Fibroblast of mammary gland (primary cell): ENCODE results near the gene CTSF.
"Not testable (repeated sequence)": the region's sequence is repeated elsewhere in the genome, so short reads cannot be mapped to it uniquely, and the experiment has no call there.

Experiments
- DNase-seq: peaks from one replicate; pipeline ENCODE4 v3.0.0-alpha.2; 2010; ENCODE audit warnings: low read depth
- H3K4me3 ChIP-seq: 2 replicates; pipeline ENCODE4 v1.5.1; 2011; ENCODE audit warnings: low read depth, mild to moderate bottlenecking, low read length, moderate library complexity; ENCODE audit not compliant: control insufficient read depth
- CTCF ChIP-seq: conservative IDR thresholded peaks from 2 replicates; pipeline ENCODE4 v1.5.1; 2011; ENCODE audit warnings: low read depth, low read length, inconsistent platforms; ENCODE audit not compliant: control insufficient read depth, insufficient read depth

CTSF gene

GRCh38 chr11:66595245-66595904, 27.0 kb upstream of the CTSF start:
- no peak for DNase-seq
- no peak overlapping the region for H3K4me3 ChIP-seq
- TF ChIP-seq CTCF, result no peak

GRCh38 chr11:66593650-66594049, 25.2 kb upstream of the CTSF start:
- no peak for DNase-seq
- H3K4me3 ChIP-seq, result peak overlapping the region; percentile 72
- TF ChIP-seq CTCF, result no peak

- no peak for DNase-seq
- TF ChIP-seq CTCF, result no peak
- H3K4me3 ChIP-seq, result peak overlapping the region; percentile 72
Measured at GRCh38 chr11:66593303-66593635, 24.9 kb upstream of the CTSF start.

- H3K4me3 ChIP-seq, result peak within 1 kb of the TSS; percentile 72
Measured at GRCh38 chr11:66592457-66593302, 24.3 kb upstream of the CTSF start, which contains the start of the genes CCDC87 and CCS. TSS of gene CCDC87 (minus strand) at chr11:66593063. CDS start at chr11:66593015, 48 bp downstream. TSS of gene CCS (plus strand) at chr11:66593185. CDS start at chr11:66593262, 77 bp downstream.

GRCh38 chr11:66591175-66591574, 22.8 kb upstream of the CTSF start:
- no peak overlapping the region for H3K4me3 ChIP-seq
- no peak for TF ChIP-seq CTCF

More at GRCh38 chr11:66592457-66593302, 24.3 kb upstream of the CTSF start, which contains the start of the genes CCDC87 and CCS:
- peak; percentile 92 for DNase-seq
- peak; percentile 57 for TF ChIP-seq CTCF

GRCh38 chr11:66589996-66590675, 21.7 kb upstream of the CTSF start:
- no peak for DNase-seq
- TF ChIP-seq CTCF, result no peak
- no peak overlapping the region for H3K4me3 ChIP-seq

More at GRCh38 chr11:66591175-66591574, 22.8 kb upstream of the CTSF start:
- DNase-seq, result no peak

- not testable (repeated sequence) for DNase-seq
Measured at GRCh38 chr11:66589315-66589714, 20.9 kb upstream of the CTSF start.

More at GRCh38 chr11:66589315-66589714, 20.9 kb upstream of the CTSF start:
- H3K4me3 ChIP-seq, result not testable (repeated sequence)
